Measurements from ENCODE around the gene FZR1.
"Not testable (repeated sequence)": the region's sequence is repeated elsewhere in the genome, so short reads cannot be mapped to it uniquely, and the experiment has no call there.

Gene FZR1

GRCh38 chr19:3528539-3529211 is 22.6 kb downstream of the FZR1 start:
- no peak for DNase-seq (ENCODE audit: low read depth in 1 of 2, low spot score in 1 of 2)

GRCh38 chr19:3529299-3529698 is 23.2 kb downstream of the FZR1 start:
- not testable (repeated sequence) for DNase-seq (ENCODE audit: low read depth in 1 of 2, low spot score in 1 of 2)

- DNase-seq (ENCODE audit: low read depth in 1 of 2, low spot score in 1 of 2): no peak
These were observed 24.3 kb downstream of the FZR1 start for GRCh38 chr19:3530389-3530788.

GRCh38 chr19:3531716-3532115 is 25.6 kb downstream of the FZR1 start:
- DNase-seq (ENCODE audit: low read depth in 1 of 2, low spot score in 1 of 2): no peak

GRCh38 chr19:3532154-3532786 is 26.2 kb downstream of the FZR1 start:
- no peak for DNase-seq (ENCODE audit: low read depth in 1 of 2, low spot score in 1 of 2)

GRCh38 chr19:3533033-3533432 is 26.9 kb downstream of the FZR1 start:
- no peak for DNase-seq (ENCODE audit: low read depth in 1 of 2, low spot score in 1 of 2)

- no peak for DNase-seq (ENCODE audit: low read depth in 1 of 2, low spot score in 1 of 2)
These were observed 27.6 kb downstream of the FZR1 start for GRCh38 chr19:3533563-3534216.

- no peak for DNase-seq (ENCODE audit: low read depth in 1 of 2, low spot score in 1 of 2)
These were observed 28.5 kb downstream of the FZR1 start for GRCh38 chr19:3534375-3535234.

GRCh38 chr19:3535235-3535535 is 29.1 kb downstream of the FZR1 start:
- DNase-seq (ENCODE audit: low read depth in 1 of 2, low spot score in 1 of 2): no peak

GRCh38 chr19:3535563-3535965 is 29.5 kb downstream of the FZR1 start:
- DNase-seq (ENCODE audit: low read depth in 1 of 2, low spot score in 1 of 2): no peak

- DNase-seq (ENCODE audit: low read depth in 1 of 2, low spot score in 1 of 2): no peak
These were observed 29.9 kb downstream of the FZR1 start for GRCh38 chr19:3535981-3536380.

GRCh38 chr19:3536429-3537100 is 30.5 kb downstream of the FZR1 start:
- DNase-seq (ENCODE audit: low read depth in 1 of 2, low spot score in 1 of 2): no peak

- no peak for DNase-seq (ENCODE audit: low read depth in 1 of 2, low spot score in 1 of 2)
These were observed 31.0 kb downstream of the FZR1 start for GRCh38 chr19:3537101-3537437.

- DNase-seq (ENCODE audit: low read depth in 1 of 2, low spot score in 1 of 2): no peak
These were observed 31.5 kb downstream of the FZR1 start for GRCh38 chr19:3537438-3538240.

GRCh38 chr19:3538258-3538929 is 32.3 kb downstream of the FZR1 start:
- no peak for DNase-seq (ENCODE audit: low read depth in 1 of 2, low spot score in 1 of 2)

GRCh38 chr19:3538965-3539755 is 33.0 kb downstream of the FZR1 start, which contains the start of gene TEKTIP1:
Gene TEKTIP1 (plus strand): TSS chr19:3539174. CDS start chr19:3539178, 4 bp downstream.
- no peak for DNase-seq (ENCODE audit: low read depth in 1 of 2, low spot score in 1 of 2)

GRCh38 chr19:3539756-3540118 is 33.6 kb downstream of the FZR1 start:
- no peak for DNase-seq (ENCODE audit: low read depth in 1 of 2, low spot score in 1 of 2)

GRCh38 chr19:3543150-3544057 is 37.3 kb downstream of the FZR1 start:
- DNase-seq (ENCODE audit: low read depth in 1 of 2, low spot score in 1 of 2): no peak
